H1 (cell line): ENCODE measurements around the gene ARMC9. TPM values are rescaled to one million over a fixed set of nuclear protein-coding genes. Genes with fewer than 3 reads are reported as not detected.

Experiments
- CTCF ChIA-PET: fragments of 300-600 bp; sonication (Branson Sonifier 250); formaldehyde crosslinking; loops from one replicate; lab custom pipeline; 2021; ENCODE audit not compliant: partially characterized antibody; lab: Charles Lee
- POLR2A ChIA-PET: fragments of 300-600 bp; sonication (Branson Sonifier 250); formaldehyde crosslinking; loops from one replicate; lab custom pipeline; 2021; ENCODE audit warnings: inconsistent platforms; ENCODE audit not compliant: partially characterized antibody; lab: Charles Lee
- DNase-seq, 2 experiments: peaks; one replicate each; pipeline versions ENCODE4 v3.0.0 to v3.0.0-alpha.2; 2010 to 2022; ENCODE audit warnings: low spot score in 2 of 2, low read depth in 1 of 2, mixed read lengths in 1 of 2
- FAIRE-seq: peaks from 2 replicates; lab custom pipeline; 2011; peaks lifted over from hg19 to GRCh38; lab: Jason Lieb, UNC
- H2AFZ ChIP-seq: 2 replicates; pipeline ENCODE4 v1.8.1; 2012; ENCODE audit warnings: low read length, inconsistent platforms
- H2AK5ac ChIP-seq: 2 replicates; pipeline ENCODE4 v1.6.1; 2013; ENCODE audit warnings: low read depth, low read length
- H2BK120ac ChIP-seq: replicated peaks from 2 replicates; pipeline ENCODE3; 2013; ENCODE audit warnings: low read depth, low read length, inconsistent platforms
- H2BK12ac ChIP-seq: 2 replicates; pipeline ENCODE4 v1.6.1; 2013; ENCODE audit warnings: low read depth, low read length
- H2BK15ac ChIP-seq: 2 replicates; pipeline ENCODE4 v1.6.1; 2013; ENCODE audit warnings: low read length
- H2BK20ac ChIP-seq: 2 replicates; pipeline ENCODE4 v1.6.1; 2013; ENCODE audit warnings: low read length
- H2BK5ac ChIP-seq: 2 replicates; pipeline ENCODE4 v1.6.1; 2013; ENCODE audit warnings: low read depth, low read length
- H3K14ac ChIP-seq: 2 replicates; pipeline ENCODE4 v1.6.1; 2013; ENCODE audit warnings: inconsistent platforms; ENCODE audit not compliant: insufficient read length
- H3K18ac ChIP-seq: 2 replicates; pipeline ENCODE4 v1.6.1; 2013; ENCODE audit warnings: low read length; ENCODE audit errors: extremely low read depth
- H3K23ac ChIP-seq: 2 replicates; pipeline ENCODE4 v1.6.1; 2013; ENCODE audit warnings: inconsistent platforms; ENCODE audit not compliant: insufficient read length
- H3K23me2 ChIP-seq: 2 replicates; pipeline ENCODE4 v1.6.1; 2013; ENCODE audit warnings: low read depth, low read length
- H3K27ac ChIP-seq: 2 replicates; pipeline ENCODE4 v1.6.1; 2011; ENCODE audit warnings: low read depth, low read length, inconsistent platforms
- H3K27me3 ChIP-seq, 4 experiments: replicated peaks in 1 of 4; 1 replicate in 1 of 4; 2 replicates in 3 of 4; pipeline versions ENCODE4 v1.6.1 to v1.8.1; 2011 to 2013; ENCODE audit warnings: low read length in 3 of 4, mild to moderate bottlenecking in 3 of 4, inconsistent platforms in 2 of 4, mixed read lengths in 2 of 4, moderate library complexity in 1 of 4; ENCODE audit not compliant: control insufficient read depth in 3 of 4, insufficient read depth in 3 of 4; ENCODE audit errors: extremely low read depth in 1 of 4
- H3K36me3 ChIP-seq, 4 experiments: 2 replicates each; pipeline versions ENCODE4 v1.6.1 to v1.8.1; 2011 to 2013; ENCODE audit warnings: mild to moderate bottlenecking in 4 of 4, low read length in 3 of 4, moderate library complexity in 2 of 4, control low read depth in 1 of 4, inconsistent platforms in 1 of 4; ENCODE audit not compliant: insufficient read depth in 4 of 4, control insufficient read depth in 2 of 4
- H3K4ac ChIP-seq: replicated peaks from 2 replicates; pipeline ENCODE3; 2013; ENCODE audit warnings: low read length, low read depth, mixed read lengths, inconsistent platforms; ENCODE audit not compliant: insufficient read length
- H3K4me1 ChIP-seq, 4 experiments: replicated peaks in 1 of 4; 1 replicate in 1 of 4; 2 replicates in 3 of 4; pipeline versions ENCODE4 v1.6.1 to v1.8.1; 2011 to 2013; ENCODE audit warnings: low read length in 3 of 4, inconsistent platforms in 2 of 4, mixed read lengths in 1 of 4; ENCODE audit not compliant: insufficient read depth in 4 of 4, control insufficient read depth in 3 of 4
- H3K4me2 ChIP-seq, 2 experiments: 2 replicates each; pipeline versions ENCODE4 v1.6.1 to v1.8.1; 2011 to 2013; ENCODE audit warnings: low read depth in 2 of 2, low read length in 2 of 2, control low read depth in 1 of 2, inconsistent platforms in 1 of 2, mild to moderate bottlenecking in 1 of 2; ENCODE audit not compliant: insufficient read depth in 1 of 2
- H3K4me3 ChIP-seq, 4 experiments: fragments of 200-600, 300-600 bp in 1 of 4; sonication (generic), shearing (Covaris generic), sonication (Bioruptor Twin) in 1 of 4; 2 replicates each; pipeline versions ENCODE4 v1.5.1 to v1.8.1; 2011 to 2016; ENCODE audit warnings: low read length in 4 of 4, low read depth in 3 of 4, control low read depth in 2 of 4, inconsistent platforms in 2 of 4, mild to moderate bottlenecking in 2 of 4, mixed read lengths in 1 of 4, moderate library complexity in 1 of 4; ENCODE audit not compliant: insufficient read depth in 2 of 4; ENCODE audit errors: extremely low read depth in 1 of 4
- H3K56ac ChIP-seq: replicated peaks from 2 replicates; pipeline ENCODE3; 2013; ENCODE audit warnings: low read depth, mild to moderate bottlenecking, mixed read lengths, low read length, inconsistent platforms; ENCODE audit not compliant: insufficient read length
- H3K79me1 ChIP-seq: 2 replicates; pipeline ENCODE4 v1.6.1; 2013; ENCODE audit warnings: low read depth, low read length, control low read depth
- H3K79me2 ChIP-seq, 2 experiments: 2 replicates each; pipeline versions ENCODE4 v1.6.1 to v1.8.1; 2012 to 2013; ENCODE audit warnings: low read length in 2 of 2, mild to moderate bottlenecking in 2 of 2, inconsistent platforms in 1 of 2; ENCODE audit not compliant: insufficient read depth in 2 of 2, control insufficient read depth in 1 of 2
- H3K9ac ChIP-seq, 4 experiments: replicated peaks in 1 of 4; 1 replicate in 1 of 4; 2 replicates in 3 of 4; pipeline versions ENCODE4 v1.6.1 to v1.8.1; 2011 to 2013; ENCODE audit warnings: low read depth in 3 of 4, low read length in 3 of 4, control low read depth in 2 of 4, mild to moderate bottlenecking in 2 of 4, moderate library complexity in 2 of 4, inconsistent platforms in 1 of 4; ENCODE audit errors: extremely low read depth in 1 of 4
- H3K9me3 ChIP-seq, 2 experiments: 2 replicates each; pipeline versions ENCODE4 v1.6.1 to v1.8.1; 2012 to 2013; ENCODE audit warnings: mild to moderate bottlenecking in 2 of 2, moderate library complexity in 2 of 2, control low read depth in 1 of 2, inconsistent platforms in 1 of 2, low read depth in 1 of 2, low read length in 1 of 2, mixed read lengths in 1 of 2; ENCODE audit not compliant: insufficient read depth in 2 of 2
- H4K20me1 ChIP-seq, 2 experiments: replicated peaks in 1 of 2; 2 replicates each; pipeline versions ENCODE3 to v1.8.1; 2011 to 2013; ENCODE audit warnings: inconsistent platforms in 2 of 2, low read length in 2 of 2, mild to moderate bottlenecking in 1 of 2; ENCODE audit not compliant: insufficient read depth in 2 of 2, control insufficient read depth in 1 of 2
- H4K5ac ChIP-seq: 2 replicates; pipeline ENCODE4 v1.6.1; 2013; ENCODE audit warnings: low read length, low read depth, mixed read lengths, inconsistent platforms; ENCODE audit not compliant: insufficient read length
- H4K8ac ChIP-seq: 2 replicates; pipeline ENCODE4 v1.8.0; 2013; ENCODE audit warnings: mild to moderate bottlenecking, moderate library complexity, low read length, inconsistent platforms; ENCODE audit not compliant: insufficient read depth; ENCODE audit errors: extremely low read depth
- H4K91ac ChIP-seq: replicated peaks from 2 replicates; pipeline ENCODE3; 2013; ENCODE audit warnings: low read length, mixed read lengths, inconsistent platforms; ENCODE audit not compliant: insufficient read length
- BCL11A ChIP-seq, 2 experiments: IDR thresholded peaks; one replicate each; pipeline ENCODE4 v1.6.1; 2011; ENCODE audit warnings: low read depth in 2 of 2, low read length in 2 of 2, mild to moderate bottlenecking in 2 of 2
- BRCA1 ChIP-seq: IDR thresholded peaks from 2 replicates; pipeline ENCODE4 v1.6.1; 2012; ENCODE audit warnings: low read depth, low read length, improper control_type of control experiment
- CBX8 ChIP-seq: fragments of 300-800, 300-1000 bp; sonication (generic); IDR thresholded peaks from 2 replicates; pipeline ENCODE4 v1.7.1; 2016; ENCODE audit warnings: low read depth, low read length, borderline replicate concordance
- CHD1 ChIP-seq: IDR thresholded peaks from 2 replicates; pipeline ENCODE4 v1.6.1; 2012; ENCODE audit warnings: low read depth, low read length, improper control_type of control experiment
- JUND ChIP-seq: IDR thresholded peaks from 2 replicates; pipeline ENCODE4 v1.6.1; 2011; ENCODE audit warnings: mild to moderate bottlenecking, improper control_type of control experiment, low read length
- SIN3A ChIP-seq, 2 experiments: IDR thresholded peaks in 1 of 2; conservative IDR thresholded peaks in 1 of 2; 2 replicates each; pipeline ENCODE4 v1.6.1; 2011 to 2012; ENCODE audit warnings: low read length in 2 of 2, improper control_type of control experiment in 1 of 2, low read depth in 1 of 2, mild to moderate bottlenecking in 1 of 2
- SP1 ChIP-seq: IDR thresholded peaks from 2 replicates; pipeline ENCODE4 v1.6.1; 2011; ENCODE audit warnings: low read depth, low read length
- SUZ12 ChIP-seq: fragments of 200-600 bp; sonication (generic); IDR thresholded peaks from 2 replicates; pipeline ENCODE4 v1.6.1; 2012; ENCODE audit warnings: mild to moderate bottlenecking, inconsistent platforms, low read length, moderate library complexity, mixed read lengths
- YY1 ChIP-seq: IDR thresholded peaks from 2 replicates; pipeline ENCODE4 v1.6.1; 2011; ENCODE audit warnings: low read depth, mild to moderate bottlenecking, low read length
- WGBS, 2 experiments: shearing (Covaris generic) in 1 of 2; methylation state at CpG; one replicate each; pipeline versions ENCODE4 v1.1.6 to v1.1.7; 2013 to 2015; ENCODE audit warnings: low lambda C conversion rate in 2 of 2, mixed read lengths in 2 of 2, inconsistent platforms in 1 of 2, low coverage in 1 of 2, missing lambda C conversion rate in 1 of 2; ENCODE audit not compliant: insufficient replicate concordance in 2 of 2, insufficient coverage in 1 of 2, insufficient read length in 1 of 2; ENCODE audit errors: extremely low coverage in 1 of 2, missing lambda C conversion rate in 1 of 2; 5-methylcytosine and 5-hydroxymethylcytosine counted together
- polyA plus RNA-seq, 7 experiments: library from polyadenylated mRNA; depleted of rRNA in 3 of 7; stranded (reverse) in 5 of 7; unstranded in 2 of 7; fragments of >200 nt in 5 of 7; fragments of 200-250 nt in 2 of 7; gene quantifications; 1 replicate in 5 of 7; 2 replicates in 1 of 7; 4 replicates in 1 of 7; pipeline versions ENCODE4 v1.2.1 to v1.2.3, GENCODE V29; 2011 to 2013; ENCODE audit warnings: missing spikeins in 2 of 7, mixed read lengths in 2 of 7
- total RNA-seq: library from RNA; stranded (reverse); fragmentation: NEBNext Ultra II Directional; extraction: Animal tissue kit (Norgen Biotek cat#: 25700); gene quantifications from 2 replicates; pipeline ENCODE4 v1.2.1, GENCODE V29; 2021
- TF ChIP-seq, protein P1 (sequence below): IDR thresholded peaks from 2 replicates; pipeline ENCODE4 v1.6.1; 2012; ENCODE audit warnings: low read length, inconsistent platforms
- TF ChIP-seq, protein P2 (sequence below): IDR thresholded peaks from 2 replicates; pipeline ENCODE4 v1.6.1; 2011; ENCODE audit warnings: low read length, improper control_type of control experiment

The ARMC9 gene
- total and polyA plus RNA-seq, 2 of the 8 experiments (the other 6 are each of a cell fraction or from before 2014, with no cell fraction given) = 23.2 to 36.1 TPM

DNA sequence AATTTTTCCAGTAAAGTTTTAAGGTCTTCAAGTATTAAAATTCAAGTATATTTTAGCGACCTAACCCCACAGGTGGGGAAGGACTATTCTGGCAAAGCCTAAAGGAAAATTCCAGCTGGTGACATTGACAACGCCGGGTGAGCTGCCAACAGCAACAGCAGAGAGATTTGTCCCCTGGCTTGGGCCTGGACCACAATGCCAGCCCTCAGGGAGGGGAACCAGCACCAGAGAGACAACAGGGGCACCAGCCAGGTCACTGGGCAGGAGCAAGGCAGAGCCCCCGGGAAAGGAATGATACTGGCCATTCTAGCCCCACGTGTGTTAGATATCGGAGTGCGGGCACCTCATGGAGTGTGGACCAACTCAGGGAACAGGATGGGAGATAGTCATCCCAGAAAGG is 95.7 kb downstream of the ARMC9 start:
- ChIA-PET CTCF (interaction anchor here (0.7 to 1.8 kb wide), 9 partner anchors 10 to 119 kb away, joined by 3 to 11 read pairs (median 4); no protein-coding TSS in a partner anchor), POLR2A (interaction anchor here (0.9 to 1.7 kb wide), 2 partner anchors 117 to 159 kb away, joined by 3 to 5 read pairs; no protein-coding TSS in a partner anchor)
- H3K9me3 ChIP-seq = no peaks in the 10 kb centered on the region
- no peak overlapping the region for H2BK20ac ChIP-seq
- no peak overlapping the region for H3K56ac ChIP-seq
- H2AK5ac ChIP-seq = no peak overlapping the region
- H3K23me2 ChIP-seq = no peaks in the 10 kb centered on the region
- H2BK5ac ChIP-seq = no peak overlapping the region
- H4K8ac ChIP-seq = no peak overlapping the region
- no peak overlapping the region for H3K4me2 ChIP-seq
- H3K27me3 ChIP-seq = no peaks in the 10 kb centered on the region
- no peak overlapping the region for H3K9ac ChIP-seq
- H3K18ac ChIP-seq = no peak overlapping the region
- peaks cover 0 to 9% (median 1%) of the 10 kb centered on the region in 4 experiments; a peak in 1 of 7 replicates for H3K4me1 ChIP-seq
- H4K91ac ChIP-seq = no peak overlapping the region
- H3K79me2 ChIP-seq = no peaks in the 10 kb centered on the region
- H4K5ac ChIP-seq = no peak overlapping the region
- H3K4ac ChIP-seq = no peak overlapping the region
- 93% methylated on average over 7 of the region's 7 CpGs; no CpG with 5 or more reads in 1 of the 2 experiments for WGBS, 2 experiments
- no peak for FAIRE-seq
- H3K27ac ChIP-seq = no peak overlapping the region
- H2BK120ac ChIP-seq = no peak overlapping the region
- H3K79me1 ChIP-seq = no peaks in the 10 kb centered on the region
- no peak overlapping the region for H2AFZ ChIP-seq
- H2BK12ac ChIP-seq = no peak overlapping the region
- no peak overlapping the region for H2BK15ac ChIP-seq
- H3K14ac ChIP-seq = no peak overlapping the region
- peaks cover 0 to 2% (median 0%) of the 10 kb centered on the region in 4 experiments; a peak in 1 of 8 replicates for H3K36me3 ChIP-seq
- DNase-seq = no peak
- no peaks in the 10 kb centered on the region for H4K20me1 ChIP-seq
- no peak overlapping the region for H3K4me3 ChIP-seq
- no peak overlapping the region for H3K23ac ChIP-seq
- TF ChIP-seq YY1 = no peak
- TF ChIP-seq SP1 = no peak
- TF ChIP-seq JUND = no peak
- TF ChIP-seq, protein P1, sequence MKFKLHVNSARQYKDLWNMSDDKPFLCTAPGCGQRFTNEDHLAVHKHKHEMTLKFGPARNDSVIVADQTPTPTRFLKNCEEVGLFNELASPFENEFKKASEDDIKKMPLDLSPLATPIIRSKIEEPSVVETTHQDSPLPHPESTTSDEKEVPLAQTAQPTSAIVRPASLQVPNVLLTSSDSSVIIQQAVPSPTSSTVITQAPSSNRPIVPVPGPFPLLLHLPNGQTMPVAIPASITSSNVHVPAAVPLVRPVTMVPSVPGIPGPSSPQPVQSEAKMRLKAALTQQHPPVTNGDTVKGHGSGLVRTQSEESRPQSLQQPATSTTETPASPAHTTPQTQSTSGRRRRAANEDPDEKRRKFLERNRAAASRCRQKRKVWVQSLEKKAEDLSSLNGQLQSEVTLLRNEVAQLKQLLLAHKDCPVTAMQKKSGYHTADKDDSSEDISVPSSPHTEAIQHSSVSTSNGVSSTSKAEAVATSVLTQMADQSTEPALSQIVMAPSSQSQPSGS = no peak
- TF ChIP-seq SIN3A (conservative IDR thresholded peaks at IDR 0.05 in 1 of 2, IDR thresholded peaks at IDR 0.05 in 1 of 2; ENCODE audit: low read depth in 1 of 2, low read length in 2 of 2) = no peak
- TF ChIP-seq SUZ12 = no peak
- TF ChIP-seq CHD1 = no peak
- no peak for TF ChIP-seq CBX8
- TF ChIP-seq BRCA1 = no peak
- no peak for TF ChIP-seq BCL11A (IDR thresholded peaks at IDR 0.05; ENCODE audit: low read depth in 2 of 2, low read length in 2 of 2)
- TF ChIP-seq, protein P2, sequence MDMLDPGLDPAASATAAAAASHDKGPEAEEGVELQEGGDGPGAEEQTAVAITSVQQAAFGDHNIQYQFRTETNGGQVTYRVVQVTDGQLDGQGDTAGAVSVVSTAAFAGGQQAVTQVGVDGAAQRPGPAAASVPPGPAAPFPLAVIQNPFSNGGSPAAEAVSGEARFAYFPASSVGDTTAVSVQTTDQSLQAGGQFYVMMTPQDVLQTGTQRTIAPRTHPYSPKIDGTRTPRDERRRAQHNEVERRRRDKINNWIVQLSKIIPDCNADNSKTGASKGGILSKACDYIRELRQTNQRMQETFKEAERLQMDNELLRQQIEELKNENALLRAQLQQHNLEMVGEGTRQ = no peak
